Endothelial cell of umbilical vein (primary cell): ENCODE measurements around the gene CFAP57. TPM values are rescaled to one million over a fixed set of nuclear protein-coding genes. Genes with fewer than 3 reads are reported as not detected.

Experiments
- BruUV-seq: library from RNA; stranded (reverse); fragments of 400-500 nt; replicated peaks from 2 replicates; lab custom pipeline; 2021; lab: Mats Ljungman, UMichigan
- CTCF ChIA-PET: fragments of 300-600, 350-600 bp; sonication (Branson Sonifier 250); formaldehyde crosslinking; loops from one replicate; lab custom pipeline; 2021; ENCODE audit warnings: antibody characterized with exemption, inconsistent platforms; lab: Charles Lee
- POLR2A ChIA-PET: fragments of 300-600, 350-600 bp; sonication (Branson Sonifier 250); formaldehyde crosslinking; loops from one replicate; lab custom pipeline; 2021; ENCODE audit warnings: antibody characterized with exemption, inconsistent platforms; lab: Charles Lee
- DNase-seq: peaks from one replicate; pipeline ENCODE4 v3.0.0-alpha.2; 2011; ENCODE audit warnings: low read depth, low spot score
- FAIRE-seq: peaks from 2 replicates; lab custom pipeline; 2011; peaks lifted over from hg19 to GRCh38; lab: Jason Lieb, UNC
- H2AFZ ChIP-seq: 2 replicates; pipeline ENCODE4 v1.6.0; 2012; ENCODE audit warnings: low read depth, low read length, control low read depth, inconsistent platforms
- H3K27ac ChIP-seq: 2 replicates; pipeline ENCODE4 v1.5.1; 2011; ENCODE audit warnings: low read depth, mild to moderate bottlenecking, control low read depth, low read length, moderate library complexity; ENCODE audit not compliant: insufficient read depth
- H3K27me3 ChIP-seq, 2 experiments: 2 replicates each; pipeline versions ENCODE4 v1.6.0 to v1.6.1; 2011; ENCODE audit warnings: low read length in 2 of 2, mixed read lengths in 1 of 2; ENCODE audit not compliant: control insufficient read depth in 2 of 2, insufficient read depth in 2 of 2
- H3K36me3 ChIP-seq, 2 experiments: 2 replicates in 1 of 2; 3 replicates in 1 of 2; pipeline ENCODE4 v1.5.1; 2011; ENCODE audit warnings: low read length in 2 of 2, mild to moderate bottlenecking in 1 of 2, moderate library complexity in 1 of 2; ENCODE audit not compliant: control insufficient read depth in 2 of 2, insufficient read depth in 2 of 2; ENCODE audit errors: extremely low read depth in 1 of 2
- H3K4me1 ChIP-seq: 3 replicates; pipeline ENCODE4 v1.5.1; 2011; ENCODE audit warnings: mild to moderate bottlenecking, low read length; ENCODE audit not compliant: control insufficient read depth, insufficient read depth; ENCODE audit errors: extremely low read depth
- H3K4me2 ChIP-seq: 2 replicates; pipeline ENCODE4 v1.6.1; 2011; ENCODE audit warnings: low read length, control low read depth, mixed read lengths; ENCODE audit not compliant: insufficient read depth
- H3K4me3 ChIP-seq, 3 experiments: fragments of 200-600 bp in 1 of 3; sonication (generic), shearing (Covaris generic) in 1 of 3; replicated peaks in 1 of 3; 2 replicates each; pipeline ENCODE4 v1.5.1; 2011 to 2016; ENCODE audit warnings: control low read depth in 3 of 3, low read length in 3 of 3, mild to moderate bottlenecking in 2 of 3, inconsistent platforms in 1 of 3, low read depth in 1 of 3, moderate library complexity in 1 of 3; ENCODE audit not compliant: insufficient read depth in 1 of 3
- H3K79me2 ChIP-seq: 2 replicates; pipeline ENCODE4 v1.6.0; 2012; ENCODE audit warnings: low read length, inconsistent platforms; ENCODE audit not compliant: control insufficient read depth, insufficient read depth
- H3K9ac ChIP-seq: replicated peaks from 2 replicates; pipeline ENCODE3; 2011; ENCODE audit warnings: low read length, control low read depth; ENCODE audit not compliant: insufficient read depth; ENCODE audit errors: extremely low read depth
- H3K9me1 ChIP-seq: replicated peaks from 3 replicates; pipeline ENCODE4 v1.6.0; 2011; ENCODE audit warnings: mild to moderate bottlenecking, low read length; ENCODE audit not compliant: control insufficient read depth, insufficient read depth; ENCODE audit errors: extremely low read depth
- H3K9me3 ChIP-seq: replicated peaks from 2 replicates; pipeline ENCODE4 v1.5.1; 2012; ENCODE audit warnings: low read length, inconsistent platforms; ENCODE audit not compliant: control insufficient read depth, insufficient read depth
- H4K20me1 ChIP-seq: replicated peaks from 2 replicates; pipeline ENCODE3; 2011; ENCODE audit warnings: mild to moderate bottlenecking, low read length; ENCODE audit not compliant: control insufficient read depth, insufficient read depth; ENCODE audit errors: extremely low read depth
- EZH2 ChIP-seq: IDR thresholded peaks from 2 replicates; pipeline ENCODE4 v1.6.1; 2012; ENCODE audit warnings: borderline replicate concordance, low read depth, mild to moderate bottlenecking, moderate library complexity, low read length, inconsistent platforms; ENCODE audit not compliant: severe bottlenecking
- FOS ChIP-seq: IDR thresholded peaks from 2 replicates; pipeline ENCODE4 v1.6.1; 2011; ENCODE audit warnings: mild to moderate bottlenecking, low read length, moderate library complexity, borderline replicate concordance; ENCODE audit not compliant: insufficient read depth
- GATA2 ChIP-seq: IDR thresholded peaks from 2 replicates; pipeline ENCODE4 v1.7.0; 2011; ENCODE audit warnings: low read depth, mild to moderate bottlenecking, moderate library complexity, mixed read lengths, low read length; ENCODE audit not compliant: insufficient read length, insufficient read depth
- JUN ChIP-seq: IDR thresholded peaks from 2 replicates; pipeline ENCODE4 v1.6.1; 2011; ENCODE audit warnings: borderline replicate concordance, low read depth; ENCODE audit not compliant: insufficient read length, insufficient read depth
- MYC ChIP-seq: IDR thresholded peaks from one replicate; pipeline ENCODE4 v1.6.1; 2011; ENCODE audit warnings: mild to moderate bottlenecking, low read depth, low read length
- POLR2A ChIP-seq: IDR thresholded peaks from 2 replicates; pipeline ENCODE4 v1.6.1; 2012; ENCODE audit warnings: low read depth, mild to moderate bottlenecking, control low read depth, low read length
- POLR2AphosphoS5 ChIP-seq: IDR thresholded peaks from 2 replicates; pipeline ENCODE4 v1.6.1; 2012; ENCODE audit warnings: low read depth, mild to moderate bottlenecking, control low read depth, low read length, moderate library complexity; ENCODE audit not compliant: insufficient read depth
- dilution Hi-C: fragments of 300-500 bp; cut with MboI; formaldehyde crosslinking; loops from one replicate; pipeline ENCODE4 v1.15.0; 2019; ENCODE audit warnings: low sequenced_read_pairs; ENCODE audit not compliant: extremely low pct_ligation_motif_present
- intact Hi-C: fragments of 100-400 bp; cut with micrococcal nuclease; formaldehyde crosslinking; loops from one replicate; pipeline ENCODE4 v1.10.0; 2022
- polyA plus RNA-seq, 4 experiments: library from polyadenylated mRNA; depleted of rRNA in 3 of 4; stranded (reverse) in 3 of 4; unstranded in 1 of 4; fragments of >200 nt; gene quantifications; 2 replicates each; pipeline versions ENCODE4 v1.2.1 to v1.2.3, GENCODE V29; 2011 to 2012; ENCODE audit warnings: missing spikeins in 1 of 4
- total RNA-seq: library from RNA; stranded (reverse); gene quantifications from 2 replicates; pipeline ENCODE4 v1.2.3, GENCODE V29; 2021
- TF ChIP-seq, protein P1 (sequence below), 2 donors: IDR thresholded peaks; 1 replicate in 1 of 2; 2 replicates in 1 of 2; pipeline ENCODE4 v1.5.1; 2011; ENCODE audit warnings: low read length in 2 of 2, mild to moderate bottlenecking in 2 of 2, moderate library complexity in 2 of 2, control low read depth in 1 of 2, inconsistent platforms in 1 of 2, low read depth in 1 of 2; ENCODE audit not compliant: insufficient read depth in 1 of 2; ENCODE audit errors: extremely low read depth in 1 of 2
- TF ChIP-seq, protein P2 (sequence below): IDR thresholded peaks from 2 replicates; pipeline ENCODE4 v1.6.1; 2011; ENCODE audit not compliant: insufficient read depth, insufficient read length

The CFAP57 gene
- total and polyA plus RNA-seq, 2 donors (not counting 3 experiments of a cell fraction or from before 2014, with no cell fraction given): 0.88 to 0.91 TPM

DNA sequence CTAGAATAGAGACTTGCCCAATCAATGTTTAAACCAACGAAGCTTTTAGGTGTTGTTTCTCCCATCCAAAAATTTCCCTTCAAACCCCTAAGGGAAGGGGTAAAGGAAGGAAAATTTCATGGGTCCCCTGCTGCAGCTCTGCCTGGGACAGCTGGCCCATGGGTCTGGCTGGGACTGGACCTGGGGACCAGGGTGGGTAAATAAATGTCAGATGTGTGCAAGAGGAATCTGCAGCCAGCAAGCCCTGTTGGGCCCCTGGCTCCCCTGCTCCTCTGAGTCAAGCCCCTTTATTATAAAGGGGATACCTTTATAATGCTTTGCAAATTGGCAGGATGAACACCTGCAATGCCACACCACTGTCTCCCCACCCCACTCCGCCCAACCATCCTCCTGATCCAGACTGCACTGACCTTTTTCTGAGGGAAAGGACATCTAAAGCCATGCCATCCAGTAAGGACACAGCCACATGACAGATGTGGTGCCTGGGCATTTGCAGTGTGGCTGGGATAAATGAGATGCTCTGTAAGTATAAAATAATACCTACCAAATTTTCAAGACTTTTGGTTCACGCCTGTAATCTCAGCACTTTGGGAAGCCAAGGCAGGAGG lies 95.8 kb downstream of the CFAP57 start:
- no peak for DNase-seq
- H3K4me3 ChIP-seq: no peak overlapping the region
- dilution Hi-C loops (no loop called here), intact Hi-C loops (no loop called here)
- H2AFZ ChIP-seq: no peak overlapping the region
- no TSS peak for BruUV-seq
- H3K27me3 ChIP-seq: peaks cover 0 to 2% of the 10 kb centered on the region in 2 experiments
- no peaks in the 10 kb centered on the region for H3K36me3 ChIP-seq
- H3K4me2 ChIP-seq: no peak overlapping the region
- POLR2A ChIA-PET: no interaction called here
- CTCF ChIA-PET: no interaction called here
- TF ChIP-seq JUN (no peak), POLR2A (no peak), EZH2 (no peak), FOS (no peak), GATA2 (no peak), MYC (no peak), POLR2AphosphoS5 (no peak)
- TF ChIP-seq, protein P1, sequence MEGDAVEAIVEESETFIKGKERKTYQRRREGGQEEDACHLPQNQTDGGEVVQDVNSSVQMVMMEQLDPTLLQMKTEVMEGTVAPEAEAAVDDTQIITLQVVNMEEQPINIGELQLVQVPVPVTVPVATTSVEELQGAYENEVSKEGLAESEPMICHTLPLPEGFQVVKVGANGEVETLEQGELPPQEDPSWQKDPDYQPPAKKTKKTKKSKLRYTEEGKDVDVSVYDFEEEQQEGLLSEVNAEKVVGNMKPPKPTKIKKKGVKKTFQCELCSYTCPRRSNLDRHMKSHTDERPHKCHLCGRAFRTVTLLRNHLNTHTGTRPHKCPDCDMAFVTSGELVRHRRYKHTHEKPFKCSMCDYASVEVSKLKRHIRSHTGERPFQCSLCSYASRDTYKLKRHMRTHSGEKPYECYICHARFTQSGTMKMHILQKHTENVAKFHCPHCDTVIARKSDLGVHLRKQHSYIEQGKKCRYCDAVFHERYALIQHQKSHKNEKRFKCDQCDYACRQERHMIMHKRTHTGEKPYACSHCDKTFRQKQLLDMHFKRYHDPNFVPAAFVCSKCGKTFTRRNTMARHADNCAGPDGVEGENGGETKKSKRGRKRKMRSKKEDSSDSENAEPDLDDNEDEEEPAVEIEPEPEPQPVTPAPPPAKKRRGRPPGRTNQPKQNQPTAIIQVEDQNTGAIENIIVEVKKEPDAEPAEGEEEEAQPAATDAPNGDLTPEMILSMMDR (IDR thresholded peaks at IDR 0.05; ENCODE audit: extremely low read depth in 1 of 2, insufficient read depth in 1 of 2, low read depth in 1 of 2, low read length in 2 of 2): no peak
- TF ChIP-seq, protein P2, sequence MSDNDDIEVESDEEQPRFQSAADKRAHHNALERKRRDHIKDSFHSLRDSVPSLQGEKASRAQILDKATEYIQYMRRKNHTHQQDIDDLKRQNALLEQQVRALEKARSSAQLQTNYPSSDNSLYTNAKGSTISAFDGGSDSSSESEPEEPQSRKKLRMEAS: no peak
- no peak overlapping the region for H3K27ac ChIP-seq
- no peaks in the 10 kb centered on the region for H4K20me1 ChIP-seq
- H3K9me3 ChIP-seq: no peaks in the 10 kb centered on the region
- H3K9me1 ChIP-seq: no peaks in the 10 kb centered on the region
- H3K79me2 ChIP-seq: no peaks in the 10 kb centered on the region
- H3K4me1 ChIP-seq: no peaks in the 10 kb centered on the region
- FAIRE-seq: no peak
- H3K9ac ChIP-seq: no peak overlapping the region
